Stimulated activated CD4-positive, alpha-beta T cell treated with anti-CD3 and anti-CD28 coated beads, Interleukin-15, amount 100 ng/mL, for 24 hours (primary cell): ENCODE results near the gene SLX9.
"Not testable (repeated sequence)": the region's sequence is repeated elsewhere in the genome, so short reads cannot be mapped to it uniquely, and the experiment has no call there.

Source experiments
- DNase-seq: peaks from one replicate; pipeline ENCODE4 v3.0.0-alpha.2; 2020

Gene SLX9

DNA sequence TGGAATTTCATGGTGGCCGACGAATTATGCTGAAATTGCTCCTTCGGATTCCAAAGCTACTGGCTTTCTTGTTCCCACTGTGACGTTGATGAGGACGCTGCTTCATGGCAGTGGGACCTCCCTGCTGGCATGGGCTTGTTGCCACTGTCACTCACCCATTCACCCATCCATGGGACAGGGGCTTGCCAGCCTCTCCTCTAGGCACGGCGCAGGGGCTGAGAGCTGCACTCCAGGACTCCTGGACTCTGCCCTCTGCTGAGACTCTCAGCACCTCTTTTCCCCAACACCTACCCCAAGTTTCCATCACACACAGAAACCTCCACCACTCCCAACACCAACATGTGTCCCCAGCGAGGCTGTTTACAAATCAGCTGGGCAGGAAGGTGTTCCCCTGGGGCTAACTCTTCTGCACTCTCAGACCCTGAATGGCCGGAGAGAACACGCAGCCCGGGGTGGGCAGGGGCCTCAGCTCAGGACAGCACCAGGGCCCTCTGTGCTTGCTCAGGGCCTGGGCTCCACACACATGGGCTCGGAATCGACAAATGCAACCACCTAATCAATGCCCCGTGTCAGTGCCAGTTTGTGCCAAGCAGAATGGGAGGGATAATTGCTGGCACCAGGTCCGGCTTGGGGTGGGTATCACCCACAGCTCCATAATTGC, 22.3 kb upstream of the SLX9 start:
- no peak for DNase-seq

DNA sequence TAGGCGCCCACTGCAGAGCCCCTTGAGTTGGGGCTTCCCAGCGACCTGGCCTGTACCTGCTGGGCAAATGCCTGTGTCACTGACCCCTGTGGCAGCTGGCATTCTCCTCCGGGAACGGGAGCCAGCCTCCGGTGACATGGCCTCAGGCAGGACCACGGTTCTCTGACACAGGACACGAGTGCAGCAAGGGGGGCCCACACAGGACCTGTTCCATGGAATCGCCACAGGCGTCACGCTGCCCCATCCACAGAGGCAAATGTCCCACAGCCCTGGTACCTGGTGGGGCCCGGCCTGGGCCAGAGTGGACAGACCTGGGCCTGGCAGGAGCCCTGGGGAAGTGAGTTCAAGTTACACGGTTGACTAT, 21.7 kb upstream of the SLX9 start:
- DNase-seq = no peak

DNA sequence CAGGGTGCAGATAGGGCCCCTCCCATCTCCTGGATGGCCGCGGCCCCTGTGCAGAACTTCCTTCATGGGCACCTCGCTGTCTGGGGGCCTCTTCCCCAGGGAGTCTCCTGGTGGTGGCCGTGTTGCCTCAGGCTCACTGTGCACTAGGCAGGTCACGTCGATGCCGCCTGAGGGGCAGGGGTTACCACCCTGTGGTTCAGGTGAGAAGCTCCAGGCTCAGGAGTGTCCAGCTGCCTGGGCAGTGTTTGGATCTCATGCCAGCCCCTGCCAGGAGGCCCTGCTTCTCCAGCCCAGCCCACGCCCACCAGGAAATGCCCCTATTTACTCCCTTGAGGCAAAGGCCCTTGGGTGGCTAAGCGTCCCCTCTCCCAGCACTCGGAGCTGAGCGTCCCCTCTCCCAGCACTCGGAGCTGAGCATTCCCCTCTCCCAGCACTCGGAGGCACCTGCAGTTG, 21.2 kb upstream of the SLX9 start:
- no peak for DNase-seq

DNA sequence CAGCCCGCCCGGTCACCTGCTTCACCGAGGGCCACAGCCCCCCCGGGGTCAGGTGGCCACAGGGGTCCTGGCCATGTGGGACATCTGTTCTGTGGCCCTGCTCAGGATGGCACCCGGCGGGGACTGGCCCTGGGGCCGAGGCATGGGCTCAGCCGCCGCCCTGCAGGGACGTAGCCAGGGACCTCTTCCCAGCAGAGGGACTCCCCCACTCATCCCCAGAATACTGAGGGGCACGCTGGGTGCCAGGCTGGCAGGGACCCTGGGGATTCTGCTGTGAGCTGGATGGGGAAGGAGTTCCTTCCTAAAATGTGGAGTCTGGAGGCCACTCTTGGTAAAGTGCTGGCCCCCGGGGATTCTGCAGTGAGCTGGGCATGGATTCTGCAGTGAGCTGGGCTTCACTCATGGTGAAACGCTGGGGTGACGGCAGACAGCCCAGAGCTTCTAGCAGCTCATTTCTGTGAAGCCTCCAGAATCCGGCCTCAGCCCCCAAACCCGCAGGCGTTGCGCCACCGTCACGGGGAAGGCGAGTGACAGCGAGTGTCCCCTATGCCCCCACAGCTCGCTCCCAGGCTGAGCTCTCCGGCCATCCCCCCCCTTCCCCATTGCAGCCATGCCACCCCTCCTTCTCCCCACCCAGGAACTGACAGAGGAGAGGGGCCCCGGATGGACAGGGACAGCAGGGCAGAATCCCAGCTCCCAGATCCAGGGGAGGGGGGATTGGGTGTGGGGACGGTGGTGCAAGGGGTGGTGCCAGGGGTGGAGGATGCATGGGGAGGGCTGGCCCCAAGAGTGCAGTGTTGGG, 20.5 kb upstream of the SLX9 start:
- DNase-seq = peak; percentile 38

DNA sequence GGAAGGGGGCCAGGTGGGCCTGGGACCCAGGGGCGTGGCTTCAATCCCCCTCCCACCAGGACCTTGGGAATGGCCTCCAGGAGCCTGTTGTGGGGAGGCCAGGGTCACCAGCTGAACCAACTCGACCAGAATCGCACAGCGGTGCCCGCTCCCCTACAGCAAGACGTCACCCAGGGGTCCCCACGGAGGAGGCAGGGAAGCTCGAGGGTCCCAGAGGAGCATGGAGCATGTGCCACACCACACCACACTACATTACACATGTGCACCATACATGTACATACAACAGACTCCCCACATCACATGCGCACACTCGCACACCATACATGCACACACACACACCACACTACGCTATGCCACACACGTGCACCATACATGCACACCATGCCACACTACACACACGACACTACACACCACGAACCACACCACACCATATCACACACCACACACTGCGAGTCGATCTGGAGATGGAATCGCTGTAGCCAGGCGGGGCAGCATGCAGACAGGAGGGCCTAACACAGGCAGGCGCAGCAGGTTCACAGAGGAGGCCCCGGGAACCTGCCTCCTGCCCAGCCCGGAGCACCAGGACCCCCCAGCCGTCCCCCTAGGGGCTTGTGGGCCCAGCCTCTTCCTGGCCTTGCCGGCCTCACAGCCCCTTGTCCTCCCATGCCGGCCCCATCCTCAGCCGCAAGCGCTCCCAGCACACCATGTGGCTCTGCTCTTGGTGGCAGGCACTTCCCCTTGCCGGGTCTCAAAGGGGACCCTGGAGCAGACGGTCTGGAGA, 19.7 kb upstream of the SLX9 start:
- DNase-seq = peak; percentile 46

DNA sequence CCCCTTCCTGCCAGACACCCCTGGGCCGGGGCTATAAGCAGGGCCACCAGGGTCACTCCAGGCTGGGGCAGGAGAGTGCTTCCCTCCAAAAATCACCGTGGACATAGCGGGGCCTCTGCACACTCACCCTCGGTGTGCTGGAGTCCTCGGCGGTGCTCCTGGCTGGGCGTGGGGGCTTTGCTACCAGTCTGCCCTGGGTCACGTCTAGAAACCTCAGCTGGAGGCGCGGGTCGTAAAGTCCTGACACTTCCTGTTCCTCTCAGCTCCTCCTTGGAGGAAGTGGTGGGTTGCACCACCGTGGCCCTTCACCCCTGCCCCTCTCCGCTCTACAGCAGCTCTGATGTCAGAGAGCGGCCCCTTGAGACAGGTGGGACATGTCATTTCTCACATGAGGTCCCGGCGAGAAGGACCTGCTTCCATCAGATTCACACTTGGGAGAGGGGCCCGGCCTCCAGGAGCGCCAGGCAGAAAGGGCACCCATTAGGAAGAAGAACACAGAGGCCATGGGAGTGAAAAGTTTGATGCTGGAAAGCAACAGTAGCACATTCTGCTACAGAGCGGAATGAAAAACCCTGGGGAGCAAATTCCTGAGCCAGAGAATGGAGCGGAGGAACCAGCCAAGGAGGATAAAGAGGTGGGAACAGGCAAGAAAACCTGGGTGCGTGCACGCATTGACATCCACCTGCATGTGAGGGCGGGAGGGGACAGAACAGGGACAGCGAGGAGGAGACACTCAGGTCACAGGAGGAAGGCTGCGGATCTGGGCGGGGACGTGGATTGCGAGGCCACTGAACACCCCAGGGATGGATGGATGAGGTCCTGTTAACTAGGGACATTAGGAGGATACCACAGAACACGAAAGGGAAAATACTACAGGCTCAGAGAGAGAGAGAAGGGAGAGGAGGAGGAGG, 18.9 kb upstream of the SLX9 start, which contains the start of gene ITGB2:
Gene ITGB2, minus strand, starts transcription at position 206 of the 911 bp plus-strand sequence. CDS start 10,117 bp downstream, outside the sequence.
- DNase-seq = peak; percentile 85

DNA sequence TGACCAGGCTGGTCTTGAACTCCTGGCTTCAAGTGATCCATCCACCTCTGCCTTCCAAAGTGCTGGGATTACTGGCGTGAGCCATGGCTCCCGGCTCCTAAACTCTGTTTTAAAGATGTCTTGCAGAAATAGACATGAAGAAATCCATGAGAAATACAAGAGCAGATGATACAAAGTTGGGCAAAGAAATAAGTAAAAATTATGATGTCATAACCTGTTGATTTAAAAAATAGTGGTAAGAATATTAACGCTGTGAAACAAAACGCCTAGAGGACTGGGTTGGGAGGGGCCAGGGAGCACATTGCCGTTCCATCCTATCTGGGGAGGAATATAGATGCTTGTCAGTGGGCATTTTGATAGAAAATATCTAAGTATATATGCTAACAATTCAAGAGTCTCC, 17.9 kb upstream of the SLX9 start:
- no peak for DNase-seq

DNA sequence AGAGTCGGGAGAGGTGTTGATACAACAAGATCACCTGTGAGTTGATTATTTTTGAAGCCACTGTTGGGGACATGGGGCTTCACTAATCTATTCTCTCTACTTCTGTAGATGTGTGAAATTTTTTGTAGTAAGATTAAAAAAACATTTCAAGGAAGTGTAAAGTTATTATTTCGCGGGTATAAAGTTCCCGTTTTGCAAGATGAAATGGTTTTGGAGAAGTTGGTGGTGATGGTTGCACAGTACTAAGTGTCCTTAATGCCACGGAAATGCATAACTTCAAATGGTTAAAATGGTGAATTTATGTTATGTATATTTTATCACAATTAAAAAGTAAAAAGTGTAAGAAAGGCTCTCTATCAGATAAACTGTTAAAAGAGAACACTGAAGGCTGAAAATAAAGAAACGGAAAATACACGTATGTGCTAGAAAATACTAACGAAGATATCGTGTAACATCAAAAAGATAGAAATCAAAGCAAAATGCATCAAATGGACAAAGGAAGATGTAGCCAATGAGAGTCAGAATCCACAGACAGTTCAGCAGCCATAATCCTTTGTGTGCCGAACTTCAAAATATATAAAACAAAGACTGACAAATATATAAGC, 16.2 kb upstream of the SLX9 start:
- DNase-seq = no peak

DNA sequence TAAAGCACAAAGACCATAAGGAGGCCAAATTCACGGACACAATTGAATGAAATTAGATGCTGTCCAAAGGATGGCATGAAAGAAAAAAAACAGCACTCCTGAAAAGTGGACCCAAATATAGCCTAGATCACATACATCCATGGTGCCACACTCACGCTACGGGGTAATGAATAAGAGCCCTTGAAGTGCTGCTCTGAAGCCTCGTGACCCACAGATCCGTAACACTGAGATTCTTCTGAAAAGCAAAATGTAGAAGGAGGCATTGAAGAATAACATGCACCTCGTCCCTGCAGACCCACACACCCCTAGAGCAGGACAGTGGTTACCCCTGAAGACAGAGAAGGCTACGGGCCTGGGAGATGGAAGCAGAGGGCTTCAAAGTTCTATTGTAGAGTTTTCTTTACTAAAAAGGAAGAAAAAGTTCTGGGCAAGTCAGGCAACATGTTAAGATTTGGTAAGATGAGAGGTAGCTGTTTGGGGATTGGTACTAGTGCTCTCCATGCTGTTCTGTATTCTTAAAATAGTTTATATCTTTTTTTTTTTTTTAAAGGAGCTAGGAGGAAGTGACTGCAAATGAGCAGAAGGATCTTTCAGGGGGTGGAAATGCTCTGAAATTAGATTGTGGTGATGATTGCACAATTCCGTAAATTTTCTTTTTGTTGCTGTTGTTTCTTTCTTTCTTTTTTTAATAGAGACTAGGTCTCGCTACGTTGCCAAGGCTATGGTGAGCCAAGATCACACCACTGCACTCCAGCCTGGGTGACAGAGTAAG, 15.0 kb upstream of the SLX9 start:
- DNase-seq = no peak

DNA sequence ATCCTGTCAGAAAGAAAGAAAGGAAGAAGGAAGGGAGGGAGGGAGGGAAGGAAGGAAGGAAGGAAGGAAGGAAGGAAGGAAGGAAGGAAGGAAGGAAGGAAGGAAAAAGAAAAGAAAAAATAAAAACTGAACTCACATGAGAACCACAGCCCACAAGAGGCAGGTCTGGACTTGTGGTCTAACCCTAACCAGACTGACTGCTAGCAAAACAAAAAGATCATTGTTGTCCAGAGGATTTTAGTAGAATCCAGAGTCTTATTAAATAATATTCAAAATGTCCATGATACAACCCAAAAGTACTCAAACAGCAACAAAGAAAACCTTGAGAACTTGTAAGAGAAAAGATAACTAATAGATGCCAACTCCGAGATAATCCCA, 14.5 kb upstream of the SLX9 start:
- DNase-seq = no peak

DNA sequence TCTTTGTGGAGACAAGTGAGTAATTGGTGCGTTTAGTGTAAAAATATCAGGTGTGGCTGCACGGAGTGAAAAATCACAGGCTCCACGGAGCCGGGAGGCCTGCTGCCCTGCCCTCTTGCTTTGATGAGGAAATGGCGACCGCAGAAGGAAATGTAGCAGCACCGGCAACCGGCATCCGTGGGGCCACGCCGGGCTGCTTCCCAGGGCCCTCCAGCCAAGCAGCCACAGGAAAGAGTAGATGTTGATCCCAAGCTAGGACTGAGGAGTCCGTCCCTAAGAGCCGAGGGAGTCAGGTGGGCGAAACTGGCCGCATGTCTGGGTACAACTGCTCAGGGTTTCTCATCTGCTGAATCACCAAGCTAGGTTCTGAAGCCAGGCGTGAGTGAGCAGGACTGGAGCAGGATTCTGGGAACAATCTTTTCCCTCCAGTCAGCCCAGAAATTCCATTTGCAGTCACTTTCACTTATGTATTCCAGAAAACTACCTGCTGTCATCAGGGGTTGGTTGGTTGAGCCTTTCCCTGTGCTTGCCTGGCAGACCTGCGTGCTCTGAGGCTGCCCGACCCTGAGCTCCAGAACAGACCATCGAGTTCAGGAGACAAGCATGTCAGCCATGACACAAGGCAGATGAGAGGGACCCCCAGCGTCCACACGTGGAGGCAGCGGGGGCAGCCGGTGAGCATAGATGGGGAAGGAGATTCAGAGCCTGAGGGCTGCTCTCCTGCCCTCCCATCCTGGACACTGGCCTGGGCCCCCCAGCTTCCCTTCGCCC, 13.3 kb upstream of the SLX9 start:
- peak; percentile 61 for DNase-seq

DNA sequence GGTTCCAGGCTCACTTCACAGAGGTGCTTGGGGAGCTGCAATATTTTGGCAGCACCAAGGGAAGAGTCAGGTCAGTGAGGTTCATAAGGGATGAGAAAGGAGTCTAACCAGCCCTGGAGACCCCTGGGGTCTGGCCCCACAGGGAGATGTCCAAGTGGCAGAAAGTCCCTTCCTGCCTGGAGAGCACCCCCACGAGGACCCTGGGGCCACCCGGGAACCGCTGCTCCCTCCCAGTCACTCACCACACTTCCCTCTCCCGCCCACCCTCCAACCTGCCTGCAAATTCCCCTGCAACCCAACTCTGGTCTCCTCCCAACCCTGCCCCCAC, 12.6 kb upstream of the SLX9 start:
- DNase-seq = no peak

DNA sequence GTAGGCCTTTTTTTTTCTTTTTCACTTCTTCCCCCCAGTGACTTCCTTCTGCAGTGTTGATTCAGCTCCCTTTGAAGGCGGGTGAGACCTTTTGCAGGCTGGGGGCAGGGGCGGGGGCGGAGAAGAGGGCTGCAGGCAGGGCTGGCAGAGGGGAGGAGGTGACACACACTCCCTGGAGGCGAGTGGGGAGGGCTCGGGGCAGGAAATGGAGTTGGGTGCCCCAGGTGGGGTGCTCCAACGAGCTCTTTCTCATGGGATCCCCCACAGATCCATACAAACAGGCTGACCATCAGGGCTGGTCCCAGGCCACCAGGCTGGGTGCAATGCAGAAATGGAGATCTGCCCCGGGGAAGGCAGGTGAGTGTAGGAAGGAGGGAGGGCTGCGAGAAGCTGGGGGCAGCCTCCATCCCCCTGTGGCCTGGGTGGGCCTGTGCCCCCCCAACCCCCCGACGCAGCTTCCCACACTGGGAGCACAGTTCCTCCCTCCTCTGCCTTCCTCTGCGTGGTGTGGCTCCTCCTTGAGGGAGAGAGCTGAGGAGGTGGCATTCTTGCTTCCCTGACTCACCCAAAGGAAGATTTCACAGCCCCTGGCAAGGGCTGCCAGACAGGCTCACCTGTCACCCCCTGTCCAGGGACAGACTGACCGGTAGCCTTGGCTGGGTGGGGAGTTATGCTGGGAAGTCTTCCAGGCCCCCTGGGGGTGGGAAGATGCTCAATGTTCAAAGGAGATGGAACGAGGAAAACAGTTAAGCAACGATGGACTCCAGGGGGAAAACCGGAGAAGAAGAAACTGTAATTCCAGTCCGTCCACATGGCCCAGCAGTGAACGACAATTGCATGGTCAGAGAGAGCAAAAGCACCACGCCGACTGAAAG, 12.0 kb upstream of the SLX9 start:
- peak; percentile 95 for DNase-seq

DNA sequence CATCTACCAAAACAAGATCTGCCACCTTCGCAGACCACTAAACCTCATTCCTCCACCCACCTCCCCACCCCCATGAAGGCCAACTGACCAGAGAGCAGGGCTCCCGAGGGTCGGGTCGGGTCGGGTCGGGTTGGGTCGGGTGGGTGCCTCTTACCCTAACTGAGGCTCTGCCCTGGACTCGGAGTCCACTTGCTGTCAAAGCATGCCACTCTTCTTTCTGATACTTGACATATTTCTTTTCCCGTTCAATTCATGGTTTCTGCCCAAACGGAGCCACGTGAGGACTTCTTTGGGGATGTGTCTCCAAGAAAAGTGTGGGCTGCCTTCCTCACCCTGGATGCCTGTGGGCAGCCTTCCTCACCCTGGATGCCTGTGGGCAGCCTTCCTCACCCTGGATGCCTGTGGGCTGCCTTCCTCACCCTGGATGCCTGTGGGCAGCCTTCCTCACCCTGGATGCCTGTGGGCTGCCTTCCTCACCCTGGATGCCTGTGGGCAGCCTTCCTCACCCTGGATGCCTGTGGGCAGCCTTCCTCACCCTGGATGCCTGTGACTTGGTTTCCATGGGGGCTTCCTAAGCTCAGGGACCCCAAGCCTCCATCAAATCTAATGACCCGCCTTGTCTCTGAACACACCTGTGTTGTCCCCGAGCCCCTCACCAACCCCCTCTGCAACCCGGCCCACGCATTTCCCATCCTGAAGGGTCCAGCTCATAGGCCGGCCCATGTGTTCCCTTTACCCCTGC, 11.2 kb upstream of the SLX9 start:
- not testable (repeated sequence) for DNase-seq

DNA sequence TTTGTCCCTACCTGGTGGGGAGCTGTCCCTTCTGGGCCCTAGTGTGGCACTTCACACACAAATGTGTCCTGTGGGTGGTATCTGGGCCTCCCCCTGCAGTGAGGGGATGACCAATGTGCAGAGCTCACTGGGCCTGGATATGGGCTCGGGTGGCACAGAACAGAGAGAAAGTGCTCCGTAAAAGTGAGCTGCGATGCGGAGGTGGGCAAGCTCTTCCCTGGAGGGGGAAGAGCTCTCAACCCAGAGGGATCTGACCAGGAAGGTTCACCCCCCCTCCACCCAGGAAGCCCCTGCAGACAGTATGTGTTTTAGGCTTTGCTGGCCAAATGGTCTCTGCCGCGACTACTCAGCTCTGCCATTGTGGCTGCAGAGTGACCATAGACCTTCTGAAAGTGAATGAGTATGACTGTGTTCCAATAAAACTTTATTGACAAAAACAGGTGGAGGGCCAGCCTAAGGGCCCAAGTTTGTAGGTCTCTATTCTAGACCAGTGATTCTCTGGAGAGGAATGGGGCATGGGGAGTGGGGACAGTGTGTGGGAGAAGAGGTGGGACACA, 10.5 kb upstream of the SLX9 start:
- DNase-seq = no peak

DNA sequence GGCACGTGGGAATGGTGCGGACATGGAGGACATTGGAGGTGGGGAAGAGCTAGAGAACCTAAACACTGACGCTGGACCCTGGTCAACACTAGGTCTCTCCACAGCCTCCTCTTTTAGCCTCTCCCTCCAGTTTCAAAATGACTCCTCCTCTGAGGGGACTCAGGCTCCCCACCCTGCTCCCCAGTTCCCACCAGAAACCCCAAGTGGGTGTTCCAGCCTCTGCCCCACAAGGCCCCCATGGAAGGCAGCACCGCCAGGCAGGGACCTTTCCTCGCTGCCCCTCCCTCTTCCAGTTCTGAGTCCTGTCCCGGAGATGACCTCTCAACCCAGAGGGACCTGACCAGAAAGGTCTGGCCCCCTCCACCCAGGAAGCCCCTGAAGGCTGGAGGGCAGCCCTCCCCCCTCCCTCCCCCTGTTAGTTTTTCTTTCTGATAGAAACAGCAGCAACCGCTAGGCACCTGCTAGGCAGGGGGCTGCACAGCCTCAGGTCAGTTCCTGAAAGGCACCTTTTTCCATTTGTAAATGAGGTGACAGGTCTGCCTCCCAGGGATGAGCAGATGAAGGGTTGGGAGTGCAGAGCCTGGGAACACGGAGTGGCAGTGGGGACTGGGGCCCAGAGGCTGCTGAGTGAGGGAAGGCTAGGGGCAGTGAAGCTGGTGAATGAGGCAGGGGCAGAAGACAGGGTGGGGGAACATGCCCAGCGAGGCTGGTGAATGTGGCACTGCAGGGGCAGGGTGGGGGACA, 9.9 kb upstream of the SLX9 start:
- DNase-seq = no peak

DNA sequence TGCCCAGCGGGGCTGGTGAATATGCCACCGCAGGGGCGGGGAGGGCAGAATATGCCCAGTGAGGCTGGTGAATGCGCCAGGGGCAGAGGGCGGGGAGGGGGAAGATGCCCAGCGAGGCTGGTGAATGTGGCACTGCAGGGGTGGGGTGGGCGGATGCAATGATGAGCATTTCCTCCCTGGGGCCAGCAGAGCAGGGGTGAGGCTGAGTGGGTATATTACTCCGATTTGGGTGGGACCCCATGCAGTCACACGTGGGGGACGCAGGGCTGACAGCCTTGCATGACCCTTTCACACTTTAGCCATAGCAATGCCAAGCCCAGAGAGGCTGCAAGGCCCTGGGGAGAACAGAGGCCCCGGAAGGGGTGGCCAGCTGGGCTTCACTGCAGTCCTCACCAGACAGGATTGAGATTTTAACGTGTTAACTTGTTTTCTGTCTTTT, 9.3 kb upstream of the SLX9 start:
- DNase-seq = peak; percentile 69

DNA sequence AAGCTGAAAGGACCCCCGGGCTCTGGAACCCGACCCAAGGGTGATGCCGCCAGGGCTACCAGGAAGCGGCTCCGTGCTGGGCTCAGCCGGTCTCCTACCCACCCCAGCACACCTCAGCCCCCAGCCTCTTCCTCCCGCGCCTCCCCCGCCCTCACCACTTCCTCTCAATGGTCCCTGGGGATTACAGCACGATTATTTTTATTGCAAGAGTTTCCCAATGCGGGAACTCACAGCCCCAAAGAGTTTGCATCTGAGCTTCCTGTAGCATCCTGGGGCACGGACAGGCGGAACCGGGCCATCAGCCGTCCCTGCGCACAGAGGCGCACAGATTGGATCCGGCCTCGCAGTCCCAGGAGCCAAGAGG, 8.7 kb upstream of the SLX9 start:
- DNase-seq = peak; percentile 41
